SK-N-MC (cell line): ENCODE data around the gene INO80E.

Experiments
- EZH2 ChIP-seq: fragments of 200-600 bp; sonication (generic); IDR thresholded peaks from one replicate; pipeline ENCODE4 v1.6.1; 2017; ENCODE audit warnings: antibody characterized with exemption
- POLR2AphosphoS5 ChIP-seq: IDR thresholded peaks from 2 replicates; pipeline ENCODE4 v1.6.1; 2012; ENCODE audit warnings: mild to moderate bottlenecking, low read depth, low read length, borderline replicate concordance

GRCh38 chr16:29983420-29984136 lies 12.5 kb upstream of the INO80E start:
- TF ChIP-seq EZH2 (no peak), POLR2AphosphoS5 (no peak)
